Germinal center (tissue), 1 donor: ENCODE results near the gene MIAT.
"Not testable (repeated sequence)": the region's sequence is repeated elsewhere in the genome, so short reads cannot be mapped to it uniquely, and the experiment has no call there.

Source experiments
- DNase-seq: peaks from one replicate; pipeline ENCODE4 v3.0.0; 2012; ENCODE audit warnings: mixed read lengths, low spot score

The MIAT gene

DNA sequence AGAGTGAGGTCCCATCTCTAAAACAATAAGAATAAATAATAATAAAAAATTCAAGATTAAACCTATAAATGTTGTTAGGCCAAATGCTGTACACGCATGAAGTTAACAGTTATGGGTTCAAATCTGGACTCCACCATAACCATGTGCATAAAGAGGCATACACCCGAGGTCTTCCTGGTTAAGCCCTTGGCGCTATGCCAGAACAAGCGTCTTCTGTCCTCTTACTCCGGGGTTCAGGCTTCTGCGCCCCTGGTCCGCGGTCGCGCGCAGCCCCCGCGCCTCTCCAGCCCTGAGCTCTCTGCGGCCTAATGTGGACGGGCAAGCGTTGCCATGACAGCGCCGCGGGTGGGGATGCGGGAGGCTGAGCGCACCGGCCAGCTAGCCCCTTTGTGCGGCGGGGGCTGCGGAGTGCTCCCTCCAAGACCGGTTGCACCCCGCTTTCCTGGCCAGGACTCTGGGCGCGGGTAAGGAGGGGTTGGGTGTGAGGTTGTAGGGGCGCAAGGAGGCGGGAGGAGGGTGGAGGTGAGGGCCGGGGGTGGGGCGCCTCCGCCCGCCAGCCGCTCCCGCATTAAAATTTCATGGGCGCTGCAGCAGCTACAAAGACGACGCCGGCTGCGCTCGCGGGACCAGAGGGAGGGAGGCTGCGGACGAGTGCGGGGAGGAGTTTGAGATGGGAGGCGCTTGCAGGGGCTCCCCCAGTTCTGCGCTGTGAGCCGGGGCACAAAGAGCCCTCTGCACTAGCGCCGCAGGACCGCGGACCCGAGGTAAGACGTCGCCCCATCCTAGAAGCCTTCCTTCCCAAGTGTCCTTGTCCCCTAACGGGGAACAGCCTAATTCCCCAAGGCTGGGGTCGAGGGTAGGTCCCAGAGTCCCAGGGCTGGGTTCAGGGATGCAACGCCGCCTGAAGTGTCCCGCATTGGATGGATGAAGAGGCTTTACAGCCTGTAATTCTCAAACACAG is at the start of gene MIAT:
MIAT (plus strand) TSS at position 698 of the 961 bp plus-strand sequence.
- peak; percentile 63 for DNase-seq

GRCh38 chr22:26608129-26608528 is 49.3 kb upstream of the MIAT start:
- DNase-seq, result no peak

GRCh38 chr22:26609287-26609686 is 48.1 kb upstream of the MIAT start:
- DNase-seq, result no peak

- DNase-seq, result peak; percentile 45
These were observed 47.1 kb upstream of the MIAT start for GRCh38 chr22:26610072-26610958.

DNA sequence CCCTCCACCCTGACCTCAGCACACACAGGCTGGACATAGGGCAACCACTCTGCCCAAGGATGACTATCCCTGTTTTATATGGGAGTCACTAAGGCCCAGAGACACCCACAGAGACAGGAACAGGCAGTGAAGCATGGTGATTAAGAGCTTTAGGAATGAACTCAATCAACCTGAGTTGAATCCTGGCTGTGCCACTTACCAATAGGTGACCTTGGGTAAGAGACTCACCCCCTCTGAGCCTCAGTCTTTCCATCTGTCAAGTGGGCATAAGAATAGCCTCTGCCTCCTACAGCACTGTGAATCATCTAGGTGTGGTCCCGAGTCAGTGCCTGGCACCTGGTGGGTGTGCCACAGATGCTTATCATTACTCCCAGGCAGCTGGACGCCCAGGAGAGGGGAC is 46.4 kb upstream of the MIAT start:
- DNase-seq, result no peak

DNA sequence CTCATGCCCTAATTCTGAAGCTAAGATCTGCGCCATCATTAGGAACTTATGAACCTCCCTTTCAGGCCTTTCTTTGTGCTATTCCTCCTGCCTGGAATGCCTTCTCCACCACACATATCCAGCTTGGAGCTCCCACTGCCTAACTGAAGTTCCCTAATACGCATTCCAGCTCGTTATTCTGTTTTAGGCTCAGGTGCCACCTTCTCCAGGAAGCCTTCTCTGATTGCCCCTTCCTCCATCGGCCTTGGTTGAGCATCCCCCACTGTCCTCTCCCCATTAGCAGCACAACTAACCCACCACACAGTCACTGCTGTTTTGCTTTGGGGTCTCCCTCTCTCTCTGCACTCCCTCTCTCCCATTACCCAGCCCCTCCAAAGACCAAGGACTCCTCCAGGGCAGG is 44.7 kb upstream of the MIAT start:
- no peak for DNase-seq

DNA sequence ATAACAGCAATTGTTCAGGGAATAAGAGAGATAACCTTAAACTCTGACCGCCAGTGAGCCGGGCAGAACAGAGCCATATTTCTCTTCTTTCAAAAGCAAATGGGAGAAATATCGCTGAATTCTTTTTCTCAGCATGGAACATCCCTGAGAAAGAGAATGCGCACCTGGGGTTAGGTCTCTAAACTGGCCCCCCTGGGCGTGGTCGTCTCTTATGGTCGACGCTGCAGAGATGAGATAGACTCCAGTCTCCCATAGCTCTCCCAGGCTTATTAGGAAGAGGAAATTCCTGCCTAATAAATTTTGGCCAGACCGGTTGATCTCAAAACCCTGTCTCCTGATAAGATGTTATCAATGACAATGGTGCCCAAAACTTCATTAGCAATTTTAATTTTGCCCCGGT is 43.6 kb upstream of the MIAT start:
- not testable (repeated sequence) for DNase-seq

- DNase-seq, result no peak
These were observed 43.1 kb upstream of the MIAT start for GRCh38 chr22:26614322-26614721.

GRCh38 chr22:26615149-26615548 is 42.2 kb upstream of the MIAT start:
- peak; percentile 68 for DNase-seq

DNA sequence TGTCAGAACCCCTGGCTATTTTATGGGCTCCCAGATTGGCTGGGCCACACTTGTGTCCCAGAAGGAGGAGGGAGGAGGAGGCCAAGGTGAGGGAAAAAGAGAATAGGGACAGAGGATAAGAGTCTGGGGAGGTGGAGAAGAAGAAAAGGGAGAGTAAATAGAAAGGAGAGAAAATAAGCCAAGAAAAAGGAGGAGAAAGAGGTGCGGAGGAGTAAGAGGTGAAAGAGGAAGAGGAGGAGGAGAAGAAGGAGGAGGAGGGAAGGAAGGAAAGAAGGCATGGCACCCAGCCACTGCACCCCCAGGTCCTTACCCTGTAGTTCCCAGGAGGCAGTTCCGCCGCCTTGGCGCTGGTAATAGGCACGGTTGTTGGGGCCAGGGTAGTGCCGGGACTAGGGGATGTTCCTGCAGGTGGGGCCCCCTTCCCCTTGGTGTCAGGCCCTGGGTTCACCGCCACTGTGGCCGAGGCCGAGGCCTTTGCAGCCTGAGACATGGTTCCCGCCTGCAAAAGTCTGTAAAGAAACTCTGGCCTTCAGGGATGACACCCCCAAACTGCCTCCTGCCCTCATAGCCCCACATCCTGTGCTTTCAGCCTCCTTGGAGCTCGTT is 41.5 kb upstream of the MIAT start:
- no peak for DNase-seq

GRCh38 chr22:26616650-26617049 is 40.7 kb upstream of the MIAT start:
- DNase-seq, result no peak

DNA sequence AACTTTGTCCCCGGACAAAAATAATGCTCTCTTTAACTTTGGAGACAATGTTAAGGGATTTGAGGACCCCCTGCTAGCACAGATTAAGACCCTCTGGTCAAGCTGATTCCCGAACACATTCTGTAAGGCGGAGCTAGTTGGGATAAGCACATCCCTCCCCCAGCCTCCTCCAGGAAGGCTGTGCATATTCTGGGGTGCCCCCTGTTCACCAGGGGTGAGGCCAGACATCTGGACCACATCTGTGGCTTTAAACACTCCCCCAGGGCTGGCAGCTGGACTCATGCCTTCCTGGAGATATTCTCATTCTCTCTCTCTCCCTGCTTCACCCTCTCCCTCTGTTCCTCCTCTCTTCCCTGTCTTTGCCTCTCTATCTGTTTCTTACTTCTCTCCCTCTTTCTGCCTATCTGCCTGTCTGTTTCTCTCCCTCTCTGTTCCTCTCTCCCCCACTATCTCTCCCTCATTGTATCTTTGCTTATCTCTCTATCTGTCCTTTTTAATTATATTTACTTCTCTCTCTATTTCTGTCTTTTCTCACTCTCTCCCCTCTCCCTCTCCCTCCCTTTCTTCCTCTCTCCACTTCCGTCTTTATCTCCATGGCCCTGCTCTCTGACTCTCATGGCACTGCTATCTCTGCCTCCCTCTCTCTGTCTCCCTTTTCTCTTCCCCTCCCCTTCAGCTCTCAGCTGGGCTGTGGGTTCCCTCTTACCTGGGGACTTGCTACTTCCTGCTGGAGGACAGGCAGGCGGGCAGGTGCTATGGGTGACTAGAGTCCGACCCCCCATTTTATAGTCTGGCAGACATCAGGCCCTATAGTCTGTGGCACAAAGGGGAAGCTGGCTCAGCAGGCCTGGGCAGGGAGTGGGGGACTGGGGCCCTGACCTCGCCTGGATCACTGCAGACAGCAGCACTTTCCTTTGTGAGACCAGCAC is 39.9 kb upstream of the MIAT start, which contains the start of gene CRYBB1:
CRYBB1 (minus strand) TSS at position 757 of the 929 bp plus-strand sequence. CDS start 1,708 bp downstream, outside the sequence.
- peak; percentile 27 for DNase-seq

DNA sequence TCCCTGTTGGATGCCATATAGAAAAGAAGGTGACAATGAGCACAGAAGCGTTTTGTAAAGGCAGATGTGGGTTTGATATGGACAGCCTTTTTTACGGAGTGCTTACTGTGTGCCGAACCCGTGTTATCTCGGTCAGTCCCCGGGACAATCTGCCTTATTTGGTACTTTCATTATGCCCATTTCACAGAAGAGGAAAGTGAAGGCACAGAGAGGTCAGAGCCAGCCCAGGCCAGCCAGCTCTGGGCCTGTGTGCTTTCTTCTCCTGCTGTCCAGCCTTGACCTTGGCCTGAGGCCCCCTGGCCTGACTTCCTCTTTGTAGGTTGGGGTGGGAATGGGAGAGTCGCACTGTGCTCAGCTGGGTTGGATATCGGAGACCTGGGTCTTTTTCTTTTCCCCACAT is 38.9 kb upstream of the MIAT start:
- DNase-seq, result no peak

DNA sequence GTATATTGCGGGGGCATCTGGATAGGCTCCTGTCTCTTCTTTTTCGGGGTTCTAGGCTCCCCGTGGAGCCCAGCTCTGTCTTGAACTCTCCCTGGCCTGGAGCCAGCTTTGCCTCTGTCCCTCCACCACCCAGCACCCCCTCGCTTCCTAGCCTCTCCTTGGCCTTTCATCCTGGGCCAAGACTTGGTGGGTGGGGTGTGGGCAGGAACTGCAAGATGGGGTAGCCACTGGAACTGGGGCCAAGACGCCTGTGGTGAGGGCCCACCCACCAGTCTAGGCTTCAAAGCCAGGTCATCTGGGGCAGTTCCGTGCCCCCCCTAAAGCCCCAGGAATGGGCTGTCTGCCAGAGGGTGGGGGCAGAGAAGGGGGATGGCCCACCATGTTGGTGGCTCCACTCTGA is 37.9 kb upstream of the MIAT start:
- DNase-seq, result no peak

GRCh38 chr22:26620197-26620596 is 37.2 kb upstream of the MIAT start:
- DNase-seq, result no peak

DNA sequence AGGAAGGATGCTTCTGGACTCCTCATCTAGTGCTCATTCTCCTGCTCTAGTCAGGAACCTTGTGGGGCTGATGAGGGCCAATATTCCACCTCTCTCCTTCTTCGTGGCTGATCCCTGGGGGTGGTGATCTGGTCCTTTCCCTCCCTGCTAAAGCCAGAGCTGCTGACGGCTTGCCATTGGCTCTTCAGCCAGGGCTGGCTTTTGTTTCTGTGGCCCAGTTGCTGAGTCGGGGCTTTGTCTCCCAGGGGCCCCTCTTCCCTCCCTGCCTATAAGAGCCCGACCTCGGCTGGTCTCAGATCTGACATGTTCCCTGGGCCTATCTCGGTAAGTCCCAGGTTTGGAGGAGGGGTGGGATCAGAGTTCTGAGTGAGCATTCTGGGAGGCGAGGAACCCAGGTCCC is 35.7 kb upstream of the MIAT start, which contains the start of gene CRYBA4:
CRYBA4 (plus strand) TSS at position 301 of the 400 bp plus-strand sequence. CDS start 634 bp downstream, outside the sequence.
- no peak for DNase-seq

DNA sequence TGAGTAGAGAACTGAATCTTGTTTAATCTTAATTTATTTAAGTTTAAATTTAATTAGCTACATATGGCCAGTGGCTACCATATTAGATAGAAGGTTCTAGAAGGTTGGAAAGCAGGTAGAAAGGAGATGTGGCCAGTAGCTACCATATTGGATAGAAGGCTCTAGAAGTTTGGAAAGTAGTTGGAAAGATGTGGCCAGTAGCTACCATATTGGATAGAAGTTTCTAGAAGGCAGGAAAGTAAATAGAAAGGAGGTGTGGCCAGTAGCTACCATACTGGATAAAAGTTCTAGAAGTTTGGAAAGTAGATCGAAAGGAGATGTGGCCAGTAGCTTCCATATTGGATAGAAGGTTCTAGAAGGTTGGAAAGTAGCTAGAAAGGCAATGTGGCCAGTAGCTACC is 33.4 kb upstream of the MIAT start:
- no peak for DNase-seq

DNA sequence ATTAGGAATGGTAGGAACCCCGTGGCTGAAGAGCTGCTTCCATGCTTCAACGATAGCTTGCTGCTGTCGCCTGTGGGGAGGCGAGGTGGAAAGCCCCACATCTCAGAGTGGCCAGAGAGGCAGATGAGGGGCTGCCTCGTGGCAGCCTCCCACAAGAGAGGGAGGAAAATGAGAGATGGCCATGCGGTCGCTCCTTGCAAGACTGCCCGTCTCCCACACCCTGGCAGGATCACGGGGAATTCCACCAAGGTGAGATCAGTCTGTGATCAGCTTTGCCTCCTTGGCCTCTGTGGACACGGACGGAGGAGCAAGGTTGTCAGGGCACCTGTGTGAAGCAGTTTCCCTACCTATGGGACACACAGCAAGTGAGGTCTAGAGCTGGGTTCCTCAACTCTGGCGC is 32.6 kb upstream of the MIAT start:
- DNase-seq, result no peak

DNA sequence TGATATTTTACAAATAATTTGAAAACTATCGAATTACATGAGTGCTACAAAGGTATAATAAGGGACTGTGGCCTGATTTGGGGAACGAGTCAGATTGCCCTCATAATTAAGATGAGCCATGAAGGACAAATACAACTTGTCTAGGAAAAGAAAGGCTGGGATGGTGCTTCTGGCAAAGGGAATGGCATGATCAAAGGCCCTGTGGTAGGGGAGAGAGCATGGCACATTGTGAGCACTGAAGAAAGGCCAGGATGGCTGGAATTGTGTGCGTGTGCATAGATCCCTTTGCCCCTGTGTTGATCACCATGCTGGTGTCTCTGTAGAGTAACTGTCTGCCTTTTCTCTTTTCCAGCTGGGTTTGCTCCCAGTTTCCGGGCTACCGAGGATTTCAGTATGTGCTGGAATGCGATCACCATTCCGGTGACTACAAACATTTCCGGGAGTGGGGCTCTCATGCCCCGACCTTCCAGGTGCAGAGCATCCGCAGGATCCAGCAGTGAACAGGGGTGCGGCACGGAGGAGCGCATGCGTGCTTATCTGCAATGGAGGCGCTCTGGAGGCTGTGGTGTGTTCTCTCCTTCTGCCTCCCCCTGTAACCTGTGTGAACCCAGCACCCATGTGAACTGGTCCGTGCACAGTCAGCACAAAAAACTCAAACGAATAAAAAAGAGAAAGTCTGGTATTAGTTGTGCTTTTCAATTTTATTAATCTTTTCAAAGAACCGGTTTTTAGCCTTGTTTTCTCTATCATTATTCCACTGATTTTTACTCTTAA is 27.2 kb upstream of the MIAT start:
- DNase-seq, result no peak

GRCh38 chr22:26631282-26631681 is 26.1 kb upstream of the MIAT start:
- DNase-seq, result no peak
